Measurements from ENCODE around the gene WDR55.
"Not testable (repeated sequence)": the region's sequence is repeated elsewhere in the genome, so short reads cannot be mapped to it uniquely, and the experiment has no call there.

Gene WDR55

GRCh38 chr5:140713562-140714094, 48.9 kb downstream of the WDR55 start:
- TF ChIP-seq, protein P1, sequence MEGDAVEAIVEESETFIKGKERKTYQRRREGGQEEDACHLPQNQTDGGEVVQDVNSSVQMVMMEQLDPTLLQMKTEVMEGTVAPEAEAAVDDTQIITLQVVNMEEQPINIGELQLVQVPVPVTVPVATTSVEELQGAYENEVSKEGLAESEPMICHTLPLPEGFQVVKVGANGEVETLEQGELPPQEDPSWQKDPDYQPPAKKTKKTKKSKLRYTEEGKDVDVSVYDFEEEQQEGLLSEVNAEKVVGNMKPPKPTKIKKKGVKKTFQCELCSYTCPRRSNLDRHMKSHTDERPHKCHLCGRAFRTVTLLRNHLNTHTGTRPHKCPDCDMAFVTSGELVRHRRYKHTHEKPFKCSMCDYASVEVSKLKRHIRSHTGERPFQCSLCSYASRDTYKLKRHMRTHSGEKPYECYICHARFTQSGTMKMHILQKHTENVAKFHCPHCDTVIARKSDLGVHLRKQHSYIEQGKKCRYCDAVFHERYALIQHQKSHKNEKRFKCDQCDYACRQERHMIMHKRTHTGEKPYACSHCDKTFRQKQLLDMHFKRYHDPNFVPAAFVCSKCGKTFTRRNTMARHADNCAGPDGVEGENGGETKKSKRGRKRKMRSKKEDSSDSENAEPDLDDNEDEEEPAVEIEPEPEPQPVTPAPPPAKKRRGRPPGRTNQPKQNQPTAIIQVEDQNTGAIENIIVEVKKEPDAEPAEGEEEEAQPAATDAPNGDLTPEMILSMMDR (IDR thresholded peaks at IDR 0.05; ENCODE audit: insufficient read depth, low read depth, low read length, missing control alignments): no peak
- no peak overlapping the region for H3K4me3 ChIP-seq (ENCODE audit: low read length)
- no peak for DNase-seq (ENCODE audit: low read depth)

DNA sequence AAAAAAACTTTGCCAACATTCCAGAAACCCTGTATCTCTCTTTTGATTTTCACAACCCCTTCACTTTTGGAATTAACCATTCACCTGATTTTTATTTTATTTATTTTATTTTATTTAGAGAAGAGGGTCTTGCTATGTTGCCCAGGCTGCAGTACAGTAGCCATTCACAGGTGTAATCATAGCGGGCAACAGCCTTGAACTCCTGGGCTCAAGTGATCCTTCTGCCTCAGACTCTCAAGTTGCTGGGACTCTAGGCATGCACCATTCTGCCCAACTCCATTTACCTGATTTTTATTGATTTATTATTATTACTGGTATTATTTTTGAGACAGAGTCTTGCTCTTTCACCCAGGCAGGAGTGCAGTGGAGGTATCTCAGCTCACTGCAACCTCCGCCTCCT, 51.5 kb downstream of the WDR55 start:
- DNase-seq (ENCODE audit: low read depth): not testable (repeated sequence)

GRCh38 chr5:140718266-140718592, 53.5 kb downstream of the WDR55 start:
- TF ChIP-seq, protein P1 (IDR thresholded peaks at IDR 0.05; ENCODE audit: insufficient read depth, low read depth, low read length, missing control alignments): no peak
- no peak for DNase-seq (ENCODE audit: low read depth)
- peak overlapping the region; percentile 27 for H3K4me3 ChIP-seq (ENCODE audit: low read length)

More for the DNA sequence above, 51.5 kb downstream of the WDR55 start:
- H3K4me3 ChIP-seq (ENCODE audit: low read length): not testable (repeated sequence)

DNA sequence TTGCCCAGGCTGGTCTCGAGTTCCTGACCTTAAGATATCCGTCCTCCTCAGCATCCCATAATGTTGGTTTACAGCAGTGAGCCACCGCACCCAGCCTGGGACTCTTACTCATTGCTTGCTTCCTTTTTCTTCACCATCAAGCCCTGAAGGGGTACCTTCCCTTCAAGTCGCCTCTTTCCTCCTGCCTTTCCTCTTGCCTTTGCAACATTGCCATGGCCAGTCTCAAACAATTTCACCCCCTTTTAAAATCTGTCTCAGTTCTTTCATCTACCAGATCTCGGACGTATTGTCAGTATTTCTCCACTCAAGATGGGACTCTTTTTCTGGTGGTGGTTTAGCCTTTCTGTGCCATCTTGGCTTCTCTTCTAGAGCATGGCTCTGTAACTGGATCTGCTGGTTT, 56.0 kb downstream of the WDR55 start:
- H3K4me3 ChIP-seq (ENCODE audit: low read length): not testable (repeated sequence)
- DNase-seq (ENCODE audit: low read depth): peak; percentile 27

DNA sequence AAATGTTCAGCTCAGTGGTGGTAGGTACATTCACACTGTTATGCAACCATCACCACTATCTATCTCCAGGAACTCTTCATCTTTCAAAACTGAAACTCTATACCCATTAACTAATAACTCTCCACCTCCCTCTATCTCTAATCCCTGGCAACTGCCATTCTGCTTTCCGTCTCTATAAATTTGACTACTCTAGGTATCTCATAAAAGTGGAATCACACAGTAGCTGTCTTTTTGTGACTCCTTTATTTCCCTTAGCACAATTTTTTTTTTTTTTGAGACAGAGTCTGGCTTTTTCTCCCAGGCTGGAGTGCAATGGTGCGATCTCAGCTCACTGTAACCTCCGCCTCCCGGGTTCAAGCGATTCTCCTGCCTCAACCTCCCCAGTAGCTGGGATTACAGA, 56.7 kb downstream of the WDR55 start:
- DNase-seq (ENCODE audit: low read depth); H3K4me3 ChIP-seq (ENCODE audit: low read length): not testable (repeated sequence)

Data from epithelial cell of esophagus (primary cell).